Parathyroid adenoma (tissue), 2 donors: ENCODE measurements around the gene TBX2.

Source experiments
- H2AFZ ChIP-seq: fragments of 300-600 bp; sonication (generic); one replicate; pipeline ENCODE4 v1.7.0; 2017; ENCODE audit warnings: antibody characterized with exemption, mild to moderate bottlenecking
- H3K27ac ChIP-seq: fragments of 300-600 bp; sonication (generic); one replicate; pipeline ENCODE4 v1.7.0; 2017
- H3K27me3 ChIP-seq: fragments of 300-600 bp; sonication (generic); one replicate; pipeline ENCODE4 v1.7.0; 2017; ENCODE audit warnings: low read length; ENCODE audit not compliant: control insufficient read depth, insufficient read depth
- H3K36me3 ChIP-seq: fragments of 300-600 bp; sonication (generic); one replicate; pipeline ENCODE4 v1.7.0; 2017; ENCODE audit warnings: low read length; ENCODE audit not compliant: control insufficient read depth, insufficient read depth
- H3K4me1 ChIP-seq: fragments of 300-600 bp; sonication (generic); one replicate; pipeline ENCODE4 v1.7.0; 2017; ENCODE audit warnings: control low read depth
- H3K4me2 ChIP-seq: fragments of 300-600 bp; sonication (generic); one replicate; pipeline ENCODE4 v1.7.0; 2017; ENCODE audit warnings: low read length
- H3K4me3 ChIP-seq: fragments of 300-600 bp; sonication (generic); one replicate; pipeline ENCODE4 v1.7.0; 2017; ENCODE audit warnings: low read depth, low read length
- H3K79me2 ChIP-seq: fragments of 300-600 bp; sonication (generic); one replicate; pipeline ENCODE4 v1.7.0; 2017; ENCODE audit warnings: control low read depth
- H3K9ac ChIP-seq: fragments of 300-600 bp; sonication (generic); one replicate; pipeline ENCODE4 v1.7.0; 2017; ENCODE audit warnings: mild to moderate bottlenecking
- H3K9me3 ChIP-seq: fragments of 300-600 bp; sonication (generic); one replicate; pipeline ENCODE4 v1.7.0; 2017; ENCODE audit warnings: low read length; ENCODE audit not compliant: control insufficient read depth
- TF ChIP-seq, protein P1 (sequence below): fragments of 300-600 bp; sonication (generic); IDR thresholded peaks from one replicate; pipeline ENCODE4 v1.7.0; 2017; ENCODE audit warnings: antibody characterized with exemption, mild to moderate bottlenecking
- donor health status: primary hyperparathyroidism.

The TBX2 gene

DNA sequence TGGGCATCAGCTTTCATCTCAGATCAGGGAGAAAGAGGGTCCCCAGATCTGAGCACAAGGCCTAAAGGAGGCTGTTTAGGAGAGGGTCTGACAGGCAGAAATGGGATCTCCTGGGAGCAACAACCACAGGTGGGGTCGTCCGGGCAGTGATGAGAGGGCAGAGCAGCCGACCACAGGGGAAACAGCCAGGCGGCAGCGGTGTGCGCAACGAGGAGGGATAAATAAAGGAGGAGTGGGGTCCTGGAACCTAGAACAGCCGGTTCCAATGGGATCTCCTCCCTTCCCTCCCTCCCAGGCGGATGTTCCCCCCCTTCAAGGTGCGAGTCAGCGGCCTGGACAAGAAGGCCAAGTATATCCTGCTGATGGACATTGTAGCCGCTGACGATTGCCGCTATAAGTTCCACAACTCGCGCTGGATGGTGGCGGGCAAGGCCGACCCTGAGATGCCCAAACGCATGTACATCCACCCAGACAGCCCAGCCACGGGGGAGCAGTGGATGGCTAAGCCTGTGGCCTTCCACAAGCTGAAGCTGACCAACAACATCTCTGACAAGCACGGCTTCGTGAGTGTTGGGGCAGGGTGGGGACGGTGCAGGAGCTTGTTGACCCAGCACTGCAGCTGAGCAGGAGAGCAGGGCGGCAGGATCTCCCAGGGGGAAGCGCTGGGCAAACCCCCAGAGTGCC is 1.9 kb downstream of the TBX2 start:
- H3K27ac ChIP-seq = peak overlapping the region; percentile 36

DNA sequence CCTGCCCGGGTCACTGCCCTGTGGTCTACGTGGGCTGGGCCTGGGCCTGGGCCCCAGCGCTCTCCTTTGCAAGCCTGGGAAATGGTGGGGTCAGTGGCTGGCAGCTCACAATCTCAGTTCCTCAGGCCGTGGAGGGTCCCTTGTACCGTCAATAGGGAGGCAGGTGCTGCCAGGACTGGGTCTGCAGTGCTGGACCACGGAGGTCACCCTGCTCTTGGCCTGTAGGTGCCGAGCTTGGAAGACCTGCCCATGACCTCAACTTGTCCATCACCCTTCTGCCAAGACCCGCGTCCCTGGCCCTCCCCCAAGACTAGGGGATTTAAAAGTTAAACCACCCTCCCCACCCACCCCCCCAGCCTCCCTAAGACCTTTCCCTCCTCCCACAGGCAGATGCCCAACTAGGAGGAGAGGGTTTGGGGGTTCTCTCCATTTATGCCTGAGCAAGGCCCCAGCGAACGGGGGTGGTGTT is 2.5 kb downstream of the TBX2 start:
- Histone ChIP-seq H3K9me3 (no peaks in the 10 kb centered on the region), H3K4me1 (peaks cover 5% of the 10 kb centered on the region), H3K4me2 (no peak overlapping the region), H3K79me2 (no peaks in the 10 kb centered on the region), H3K4me3 (no peak overlapping the region), H3K27me3 (peaks cover 35% of the 10 kb centered on the region), H3K27ac (no peak overlapping the region), H2AFZ (no peak overlapping the region), H3K36me3 (no peaks in the 10 kb centered on the region), H3K9ac (no peak overlapping the region)
- TF ChIP-seq, protein P1, sequence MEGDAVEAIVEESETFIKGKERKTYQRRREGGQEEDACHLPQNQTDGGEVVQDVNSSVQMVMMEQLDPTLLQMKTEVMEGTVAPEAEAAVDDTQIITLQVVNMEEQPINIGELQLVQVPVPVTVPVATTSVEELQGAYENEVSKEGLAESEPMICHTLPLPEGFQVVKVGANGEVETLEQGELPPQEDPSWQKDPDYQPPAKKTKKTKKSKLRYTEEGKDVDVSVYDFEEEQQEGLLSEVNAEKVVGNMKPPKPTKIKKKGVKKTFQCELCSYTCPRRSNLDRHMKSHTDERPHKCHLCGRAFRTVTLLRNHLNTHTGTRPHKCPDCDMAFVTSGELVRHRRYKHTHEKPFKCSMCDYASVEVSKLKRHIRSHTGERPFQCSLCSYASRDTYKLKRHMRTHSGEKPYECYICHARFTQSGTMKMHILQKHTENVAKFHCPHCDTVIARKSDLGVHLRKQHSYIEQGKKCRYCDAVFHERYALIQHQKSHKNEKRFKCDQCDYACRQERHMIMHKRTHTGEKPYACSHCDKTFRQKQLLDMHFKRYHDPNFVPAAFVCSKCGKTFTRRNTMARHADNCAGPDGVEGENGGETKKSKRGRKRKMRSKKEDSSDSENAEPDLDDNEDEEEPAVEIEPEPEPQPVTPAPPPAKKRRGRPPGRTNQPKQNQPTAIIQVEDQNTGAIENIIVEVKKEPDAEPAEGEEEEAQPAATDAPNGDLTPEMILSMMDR = no peak

More for the DNA sequence above, 1.9 kb downstream of the TBX2 start:
- Histone ChIP-seq H3K9ac (no peak overlapping the region), H3K4me3 (peak overlapping the region; percentile 23), H3K4me2 (peak overlapping the region; percentile 2), H3K36me3 (no peaks in the 10 kb centered on the region), H3K9me3 (no peaks in the 10 kb centered on the region), H3K27me3 (peaks cover 35% of the 10 kb centered on the region), H3K79me2 (no peaks in the 10 kb centered on the region), H3K4me1 (peaks cover 5% of the 10 kb centered on the region), H2AFZ (no peak overlapping the region)
- TF ChIP-seq, protein P1 = no peak

DNA sequence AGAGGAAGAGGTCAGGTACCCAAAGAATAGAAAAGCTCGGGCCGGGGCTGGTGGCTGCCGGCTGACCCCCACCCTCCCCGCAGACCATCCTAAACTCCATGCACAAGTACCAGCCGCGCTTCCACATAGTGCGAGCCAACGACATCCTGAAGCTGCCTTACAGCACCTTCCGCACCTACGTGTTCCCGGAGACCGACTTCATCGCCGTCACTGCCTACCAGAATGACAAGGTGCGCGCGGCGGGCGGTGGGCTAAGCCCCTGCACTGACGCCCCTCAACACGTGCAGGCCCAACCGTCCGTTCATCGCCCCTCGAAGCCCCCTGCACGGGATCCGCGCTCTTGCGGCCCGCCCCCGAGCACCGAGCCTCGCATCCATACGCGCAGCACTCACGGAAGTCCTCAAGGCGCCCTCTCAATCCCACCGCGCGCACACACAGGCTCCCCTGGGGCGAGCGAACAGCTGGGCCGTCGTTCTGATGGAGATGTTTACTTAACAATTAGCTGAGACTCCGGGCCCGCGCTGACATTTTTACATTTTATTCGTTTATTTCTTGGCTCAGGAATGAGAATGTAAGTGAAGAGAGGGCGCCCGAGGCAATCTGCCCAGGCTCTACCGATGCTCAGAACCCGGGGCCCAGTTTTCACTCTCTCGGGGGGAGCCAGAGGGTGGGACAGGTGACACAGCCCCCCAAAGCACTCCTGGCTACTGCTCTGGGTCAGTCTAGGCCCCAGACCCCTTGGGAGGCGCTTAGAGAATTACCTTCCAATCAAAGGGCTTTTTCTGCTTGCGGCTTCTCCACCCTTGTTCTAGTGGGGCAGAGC is 3.5 kb downstream of the TBX2 start:
- Histone ChIP-seq H3K9ac (no peak overlapping the region), H3K79me2 (no peaks in the 10 kb centered on the region), H3K27ac (no peak overlapping the region), H3K4me2 (no peak overlapping the region), H3K4me1 (peaks cover 3% of the 10 kb centered on the region), H3K9me3 (no peaks in the 10 kb centered on the region), H2AFZ (no peak overlapping the region), H3K27me3 (peaks cover 31% of the 10 kb centered on the region), H3K4me3 (no peak overlapping the region), H3K36me3 (no peaks in the 10 kb centered on the region)
- TF ChIP-seq, protein P1 = no peak

DNA sequence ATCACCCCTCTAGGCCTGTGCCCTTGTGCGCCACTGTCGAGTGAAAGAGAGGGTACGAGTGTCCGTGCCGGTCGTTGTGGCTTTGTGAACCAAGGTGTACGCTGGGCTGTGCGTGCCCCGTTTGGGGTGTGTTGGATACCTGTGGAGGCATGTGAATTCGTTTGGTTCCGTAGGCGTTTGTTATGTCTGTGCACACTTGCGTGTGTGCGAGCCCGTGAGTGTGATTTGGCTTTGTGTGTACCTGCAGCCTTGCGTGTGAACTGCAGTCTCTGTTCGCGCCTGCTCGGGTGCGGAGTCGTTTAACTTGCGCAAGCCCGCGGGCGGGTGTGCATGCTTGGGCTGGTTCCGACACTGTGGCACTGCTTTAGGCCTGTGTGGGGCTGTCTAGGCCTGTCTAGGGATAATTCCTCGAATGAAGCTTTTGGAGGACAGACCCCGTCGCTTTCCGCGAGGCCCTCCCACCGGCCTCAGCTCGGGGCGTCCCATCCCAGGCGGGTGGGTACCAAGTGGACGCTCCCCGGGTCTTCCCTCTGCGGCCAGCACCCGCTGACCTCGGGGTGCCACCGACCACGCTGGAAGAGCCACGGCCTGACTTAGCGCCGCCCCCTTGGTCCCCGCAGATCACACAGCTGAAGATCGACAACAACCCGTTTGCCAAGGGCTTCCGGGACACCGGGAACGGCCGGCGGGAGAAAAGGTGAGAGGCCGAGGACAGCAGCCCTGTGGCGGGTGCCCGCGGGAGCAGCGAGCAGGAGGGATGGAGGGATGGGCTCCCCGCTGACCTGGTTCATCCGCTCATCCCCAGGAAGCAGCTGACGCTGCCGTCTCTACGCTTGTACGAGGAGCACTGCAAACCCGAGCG is 4.4 kb downstream of the TBX2 start:
- H3K4me2 ChIP-seq = peak overlapping the region; percentile 35
- no peaks in the 10 kb centered on the region for H3K79me2 ChIP-seq
- H3K27ac ChIP-seq = no peak overlapping the region
- no peak overlapping the region for H3K9ac ChIP-seq
- H2AFZ ChIP-seq = no peak overlapping the region
- no peak overlapping the region for H3K4me3 ChIP-seq
- TF ChIP-seq, protein P1 = no peak
- H3K9me3 ChIP-seq = no peaks in the 10 kb centered on the region
- peaks cover 22% of the 10 kb centered on the region for H3K27me3 ChIP-seq
- H3K4me1 ChIP-seq = peaks cover 3% of the 10 kb centered on the region
- H3K36me3 ChIP-seq = no peaks in the 10 kb centered on the region
